Gastroesophageal sphincter (tissue), 4 donors: ENCODE measurements around the gene PAQR7. TPM values are rescaled to one million over a fixed set of nuclear protein-coding genes. Genes with fewer than 3 reads are reported as not detected.
"Not testable (repeated sequence)": the region's sequence is repeated elsewhere in the genome, so short reads cannot be mapped to it uniquely, and the experiment has no call there.

Experiments used
- ATAC-seq: fragments of 150-250 bp; one replicate; pipeline ENCODE4 v1.9.1; 2016; ENCODE audit warnings: mild to moderate bottlenecking, moderate library complexity
- H3K27ac ChIP-seq, 4 donors: fragments of 200-600 bp; sonication (generic) in 3 of 4; 1 replicate in 3 of 4; 2 replicates in 1 of 4; pipeline ENCODE4 v1.5.1; 2016 to 2019
- H3K27me3 ChIP-seq: fragments of 200-600 bp; sonication (generic); one replicate; pipeline ENCODE4 v1.5.1; 2019
- H3K36me3 ChIP-seq, 2 donors: fragments of 200-600 bp; sonication (generic); one replicate each; pipeline ENCODE4 v1.5.1; 2019; ENCODE audit warnings: control low read depth in 1 of 2
- H3K4me1 ChIP-seq, 3 donors: fragments of 200-600 bp; sonication (generic); 1 replicate in 2 of 3; 2 replicates in 1 of 3; pipeline ENCODE4 v1.5.1; 2016 to 2019; ENCODE audit warnings: control low read depth in 2 of 3
- H3K4me3 ChIP-seq, 2 donors: fragments of 200-600 bp; sonication (generic); one replicate each; pipeline ENCODE4 v1.5.1; 2019; ENCODE audit warnings: mild to moderate bottlenecking in 1 of 2, moderate library complexity in 1 of 2
- H3K9me3 ChIP-seq, 3 donors: fragments of 200-600 bp; sonication (generic); one replicate each; pipeline ENCODE4 v1.5.1; 2017 to 2019; ENCODE audit warnings: control low read depth in 2 of 3
- EP300 ChIP-seq: sonication (generic); formaldehyde crosslinking; IDR thresholded peaks from one replicate; pipeline ENCODE4 v1.6.1; 2017; ENCODE audit warnings: antibody characterized with exemption, mild to moderate bottlenecking
- POLR2A ChIP-seq, 2 donors: fragments of 450-650 bp; IDR thresholded peaks; one replicate each; pipeline ENCODE4 v1.6.1; 2017; ENCODE audit warnings: antibody characterized with exemption in 2 of 2, mild to moderate bottlenecking in 2 of 2, moderate library complexity in 1 of 2
- POLR2AphosphoS5 ChIP-seq: sonication (generic); formaldehyde crosslinking; IDR thresholded peaks from one replicate; pipeline ENCODE4 v1.6.1; 2017; ENCODE audit warnings: antibody characterized with exemption
- WGBS, 2 donors: methylation state at CpG; one replicate each; pipeline ENCODE4 v1.1.5; 2018; ENCODE audit warnings: low coverage in 1 of 2; 5-methylcytosine and 5-hydroxymethylcytosine counted together
- total RNA-seq, 4 donors: library from RNA; depleted of rRNA; stranded (reverse); fragments of >200 nt; gene quantifications; one replicate each; pipeline ENCODE4 v1.1.0, GENCODE V29; 2016
- TF ChIP-seq, protein P1 (sequence below), 4 experiments: fragments of 200-600 bp in 2 of 4; fragments of 450-650 bp in 2 of 4; sonication (generic) in 1 of 4; IDR thresholded peaks; one replicate each; pipeline ENCODE4 v1.5.1; 2017 to 2019; ENCODE audit warnings: antibody characterized with exemption in 4 of 4, mild to moderate bottlenecking in 2 of 4, moderate library complexity in 2 of 4

PAQR7 gene
- total RNA-seq, 4 donors from 2014 or later = 6.5 to 13.7 (median 7.8) TPM

GRCh38 chr1:25844536-25845337, 30.8 kb downstream of the PAQR7 start:
- no peak overlapping the region for H3K27ac ChIP-seq
- H3K27me3 ChIP-seq = no peaks in the 10 kb centered on the region
- WGBS, 2 donors = 90 to 92% methylated on average over 3 of the region's 3 CpGs
- H3K4me3 ChIP-seq = no peak overlapping the region
- ATAC-seq = no peak
- no peaks in the 10 kb centered on the region for H3K36me3 ChIP-seq
- TF ChIP-seq POLR2AphosphoS5 (no peak), EP300 (no peak), POLR2A (IDR thresholded peaks at IDR 0.05) (no peak)
- TF ChIP-seq, protein P1, sequence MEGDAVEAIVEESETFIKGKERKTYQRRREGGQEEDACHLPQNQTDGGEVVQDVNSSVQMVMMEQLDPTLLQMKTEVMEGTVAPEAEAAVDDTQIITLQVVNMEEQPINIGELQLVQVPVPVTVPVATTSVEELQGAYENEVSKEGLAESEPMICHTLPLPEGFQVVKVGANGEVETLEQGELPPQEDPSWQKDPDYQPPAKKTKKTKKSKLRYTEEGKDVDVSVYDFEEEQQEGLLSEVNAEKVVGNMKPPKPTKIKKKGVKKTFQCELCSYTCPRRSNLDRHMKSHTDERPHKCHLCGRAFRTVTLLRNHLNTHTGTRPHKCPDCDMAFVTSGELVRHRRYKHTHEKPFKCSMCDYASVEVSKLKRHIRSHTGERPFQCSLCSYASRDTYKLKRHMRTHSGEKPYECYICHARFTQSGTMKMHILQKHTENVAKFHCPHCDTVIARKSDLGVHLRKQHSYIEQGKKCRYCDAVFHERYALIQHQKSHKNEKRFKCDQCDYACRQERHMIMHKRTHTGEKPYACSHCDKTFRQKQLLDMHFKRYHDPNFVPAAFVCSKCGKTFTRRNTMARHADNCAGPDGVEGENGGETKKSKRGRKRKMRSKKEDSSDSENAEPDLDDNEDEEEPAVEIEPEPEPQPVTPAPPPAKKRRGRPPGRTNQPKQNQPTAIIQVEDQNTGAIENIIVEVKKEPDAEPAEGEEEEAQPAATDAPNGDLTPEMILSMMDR (IDR thresholded peaks at IDR 0.05) = no peak
- H3K4me1 ChIP-seq = no peaks in the 10 kb centered on the region
- no peaks in the 10 kb centered on the region for H3K9me3 ChIP-seq

- Histone ChIP-seq H3K27ac (no peak overlapping the region), H3K4me1 (no peaks in the 10 kb centered on the region), H3K27me3 (no peaks in the 10 kb centered on the region), H3K36me3 (no peaks in the 10 kb centered on the region), H3K4me3 (no peak overlapping the region), H3K9me3 (no peaks in the 10 kb centered on the region)
- TF ChIP-seq, protein P1 (IDR thresholded peaks at IDR 0.05) = no peak
- TF ChIP-seq POLR2AphosphoS5 (no peak), EP300 (no peak), POLR2A (IDR thresholded peaks at IDR 0.05) (no peak)
- 79 to 81% methylated on average over 3 of the region's 3 CpGs for WGBS, 2 donors
- ATAC-seq = no peak
Measured at GRCh38 chr1:25843483-25843882, 32.0 kb downstream of the PAQR7 start.

GRCh38 chr1:25839808-25840207, 35.7 kb downstream of the PAQR7 start:
- not testable (repeated sequence) for H3K36me3 ChIP-seq, H3K9me3 ChIP-seq, ATAC-seq, H3K27ac ChIP-seq, H3K4me1 ChIP-seq, H3K4me3 ChIP-seq, H3K27me3 ChIP-seq
- WGBS, 2 donors = 100% methylated on average over 2 to 3 of the region's 4 CpGs

DNA sequence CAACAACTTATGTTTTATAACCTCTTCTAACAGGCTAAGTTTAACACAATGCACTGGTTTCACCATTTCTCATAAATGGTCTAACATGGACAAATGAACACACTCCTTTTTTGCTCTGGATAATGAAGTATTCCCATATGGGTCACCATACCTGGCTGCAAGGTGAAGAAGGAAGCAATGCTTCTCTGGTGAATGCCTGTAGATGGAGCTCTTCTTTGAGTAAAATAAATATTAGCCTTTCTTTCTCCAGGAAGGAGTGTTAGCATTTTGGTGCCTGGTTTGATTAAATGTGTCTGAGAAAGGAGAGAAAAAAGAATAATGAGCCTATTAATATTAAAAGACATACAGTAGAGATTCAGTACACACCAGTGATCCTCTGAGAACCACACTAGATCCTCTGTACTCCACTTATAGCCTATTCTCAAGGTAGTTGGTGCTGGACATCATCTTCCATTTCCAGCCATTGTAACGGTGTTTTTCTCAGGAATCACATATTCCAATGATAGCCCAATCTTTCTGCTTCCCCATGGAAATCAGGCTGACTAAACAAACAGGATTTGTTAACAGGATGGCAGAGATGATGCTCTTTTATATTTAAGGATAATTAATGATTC, 38.1 kb downstream of the PAQR7 start:
- 100% methylated on average over 1 of the region's 1 CpG for WGBS, 2 donors
- TF ChIP-seq, protein P1 (IDR thresholded peaks at IDR 0.05) = peak in 1 of 4 experiments; percentile 5
- no peak for TF ChIP-seq EP300
- no peak for ATAC-seq

GRCh38 chr1:25836695-25837094, 38.8 kb downstream of the PAQR7 start:
- TF ChIP-seq POLR2A (IDR thresholded peaks at IDR 0.05) = no peak
- TF ChIP-seq, protein P1 (IDR thresholded peaks at IDR 0.05) = no peak
- no peak for TF ChIP-seq EP300
- no peak for TF ChIP-seq POLR2AphosphoS5
- Histone ChIP-seq H3K4me3 (no peak overlapping the region), H3K27ac (no peak overlapping the region), H3K9me3 (no peaks in the 10 kb centered on the region), H3K4me1 (peaks cover 0 to 7% (median 0%) of the 10 kb centered on the region in 3 donors), H3K36me3 (peaks cover 0 to 40% of the 10 kb centered on the region in 2 donors), H3K27me3 (no peaks in the 10 kb centered on the region)
- WGBS, 2 donors = 57 to 64% methylated on average over 3 of the region's 3 CpGs
- no peak for ATAC-seq

More for the DNA sequence above, 38.1 kb downstream of the PAQR7 start:
- Histone ChIP-seq H3K4me3 (no peak overlapping the region), H3K4me1 (peaks cover 0 to 7% (median 0%) of the 10 kb centered on the region in 3 donors), H3K9me3 (no peaks in the 10 kb centered on the region), H3K27ac (no peak overlapping the region), H3K36me3 (peaks cover 0 to 33% of the 10 kb centered on the region in 2 donors), H3K27me3 (no peaks in the 10 kb centered on the region)
